ENCODE data around the gene TMEM161A. TPM values are rescaled to one million over a fixed set of nuclear protein-coding genes. Genes with fewer than 3 reads are reported as not detected.

Gene TMEM161A
- polyA plus RNA-seq, 2 donors = 17.6 to 19.1 TPM

- Histone ChIP-seq H3K27ac (ENCODE audit: low read depth in 2 of 2, low read length in 1 of 2) (no peak overlapping the region), H3K4me1 (ENCODE audit: control insufficient read depth in 2 of 2, insufficient read depth in 2 of 2, low read length in 1 of 2) (peaks cover 0 to 8% of the 10 kb centered on the region in 2 donors), H3K27me3 (ENCODE audit: control insufficient read depth in 1 of 2, insufficient read depth in 2 of 2, low read length in 2 of 2) (no peaks in the 10 kb centered on the region), H3K36me3 (ENCODE audit: control insufficient read depth in 2 of 2, insufficient read depth in 2 of 2, low read length in 1 of 2) (peaks cover 0 to 2% of the 10 kb centered on the region in 2 donors), H3K4me3 (ENCODE audit: low read depth in 1 of 2, low read length in 2 of 2) (no peak overlapping the region), H3K9me3 (ENCODE audit: control insufficient read depth in 2 of 2, insufficient read depth in 1 of 2, low read depth in 1 of 2, low read length in 1 of 2) (no peaks in the 10 kb centered on the region)
- WGBS, 2 donors = 81 to 83% methylated on average over 16 of the region's 16 CpGs
Observed at GRCh38 chr19:19081642-19082151, 56.6 kb downstream of the TMEM161A start.

- WGBS, 2 donors = 98 to 100% methylated on average over 1 of the region's 1 CpG
- no peak overlapping the region for H3K4me3 ChIP-seq (ENCODE audit: low read depth in 1 of 2, low read length in 2 of 2)
- H3K27ac ChIP-seq (ENCODE audit: low read depth in 2 of 2, low read length in 1 of 2) = no peak overlapping the region
- no peaks in the 10 kb centered on the region for H3K27me3 ChIP-seq (ENCODE audit: control insufficient read depth in 1 of 2, insufficient read depth in 2 of 2, low read length in 2 of 2)
- H3K9me3 ChIP-seq (ENCODE audit: control insufficient read depth in 2 of 2, insufficient read depth in 1 of 2, low read depth in 1 of 2, low read length in 1 of 2) = no peaks in the 10 kb centered on the region
- H3K36me3 ChIP-seq (ENCODE audit: control insufficient read depth in 2 of 2, insufficient read depth in 2 of 2, low read length in 1 of 2) = peaks cover 4 to 8% of the 10 kb centered on the region in 2 donors
- H3K4me1 ChIP-seq (ENCODE audit: control insufficient read depth in 2 of 2, insufficient read depth in 2 of 2, low read length in 1 of 2) = peaks cover 0 to 8% of the 10 kb centered on the region in 2 donors
Observed at GRCh38 chr19:19079571-19079970, 58.7 kb downstream of the TMEM161A start.

GRCh38 chr19:19078801-19079200, 59.5 kb downstream of the TMEM161A start:
- H3K27me3 ChIP-seq (ENCODE audit: control insufficient read depth in 1 of 2, insufficient read depth in 2 of 2, low read length in 2 of 2) = no peaks in the 10 kb centered on the region
- peaks cover 0 to 5% of the 10 kb centered on the region in 2 donors for H3K4me1 ChIP-seq (ENCODE audit: control insufficient read depth in 2 of 2, insufficient read depth in 2 of 2, low read length in 1 of 2)
- H3K9me3 ChIP-seq (ENCODE audit: control insufficient read depth in 2 of 2, insufficient read depth in 1 of 2, low read depth in 1 of 2, low read length in 1 of 2) = no peaks in the 10 kb centered on the region
- no peak overlapping the region for H3K27ac ChIP-seq (ENCODE audit: low read depth in 2 of 2, low read length in 1 of 2)
- H3K4me3 ChIP-seq (ENCODE audit: low read depth in 1 of 2, low read length in 2 of 2) = no peak overlapping the region
- WGBS, 2 donors = 95 to 98% methylated on average over 6 of the region's 6 CpGs
- peaks cover 4 to 8% of the 10 kb centered on the region in 2 donors for H3K36me3 ChIP-seq (ENCODE audit: control insufficient read depth in 2 of 2, insufficient read depth in 2 of 2, low read length in 1 of 2)

- H3K9me3 ChIP-seq (ENCODE audit: control insufficient read depth in 2 of 2, insufficient read depth in 1 of 2, low read depth in 1 of 2, low read length in 1 of 2) = no peaks in the 10 kb centered on the region
- no peak overlapping the region for H3K27ac ChIP-seq (ENCODE audit: low read depth in 2 of 2, low read length in 1 of 2)
- 93 to 94% methylated on average over 7 of the region's 7 CpGs for WGBS, 2 donors
- no peaks in the 10 kb centered on the region for H3K27me3 ChIP-seq (ENCODE audit: control insufficient read depth in 1 of 2, insufficient read depth in 2 of 2, low read length in 2 of 2)
- peaks cover 2% of the 10 kb centered on the region in 2 donors for H3K4me1 ChIP-seq (ENCODE audit: control insufficient read depth in 2 of 2, insufficient read depth in 2 of 2, low read length in 1 of 2)
- H3K36me3 ChIP-seq (ENCODE audit: control insufficient read depth in 2 of 2, insufficient read depth in 2 of 2, low read length in 1 of 2) = peaks cover 4 to 8% of the 10 kb centered on the region in 2 donors
- no peak overlapping the region for H3K4me3 ChIP-seq (ENCODE audit: low read depth in 1 of 2, low read length in 2 of 2)
Observed at GRCh38 chr19:19077103-19077502, 61.2 kb downstream of the TMEM161A start.

GRCh38 chr19:19076476-19076875, 61.8 kb downstream of the TMEM161A start:
- H3K4me1 ChIP-seq (ENCODE audit: control insufficient read depth in 2 of 2, insufficient read depth in 2 of 2, low read length in 1 of 2) = peaks cover 2% of the 10 kb centered on the region in 2 donors
- H3K27ac ChIP-seq (ENCODE audit: low read depth in 2 of 2, low read length in 1 of 2) = no peak overlapping the region
- WGBS, 2 donors = 71 to 75% methylated on average over 1 of the region's 1 CpG
- no peaks in the 10 kb centered on the region for H3K27me3 ChIP-seq (ENCODE audit: control insufficient read depth in 1 of 2, insufficient read depth in 2 of 2, low read length in 2 of 2)
- H3K36me3 ChIP-seq (ENCODE audit: control insufficient read depth in 2 of 2, insufficient read depth in 2 of 2, low read length in 1 of 2) = peaks cover 4 to 8% of the 10 kb centered on the region in 2 donors
- H3K4me3 ChIP-seq (ENCODE audit: low read depth in 1 of 2, low read length in 2 of 2) = no peak overlapping the region
- no peaks in the 10 kb centered on the region for H3K9me3 ChIP-seq (ENCODE audit: control insufficient read depth in 2 of 2, insufficient read depth in 1 of 2, low read depth in 1 of 2, low read length in 1 of 2)

GRCh38 chr19:19075126-19075525, 63.2 kb downstream of the TMEM161A start:
- H3K9me3 ChIP-seq (ENCODE audit: control insufficient read depth in 2 of 2, insufficient read depth in 1 of 2, low read depth in 1 of 2, low read length in 1 of 2) = no peaks in the 10 kb centered on the region
- H3K4me3 ChIP-seq (ENCODE audit: low read depth in 1 of 2, low read length in 2 of 2) = no peak overlapping the region
- no peak overlapping the region for H3K27ac ChIP-seq (ENCODE audit: low read depth in 2 of 2, low read length in 1 of 2)
- H3K36me3 ChIP-seq (ENCODE audit: control insufficient read depth in 2 of 2, insufficient read depth in 2 of 2, low read length in 1 of 2) = peaks cover 4 to 8% of the 10 kb centered on the region in 2 donors
- 90 to 92% methylated on average over 8 of the region's 8 CpGs for WGBS, 2 donors
- no peaks in the 10 kb centered on the region for H3K27me3 ChIP-seq (ENCODE audit: control insufficient read depth in 1 of 2, insufficient read depth in 2 of 2, low read length in 2 of 2)
- H3K4me1 ChIP-seq (ENCODE audit: control insufficient read depth in 2 of 2, insufficient read depth in 2 of 2, low read length in 1 of 2) = peaks cover 2% of the 10 kb centered on the region in 2 donors

- H3K4me1 ChIP-seq (ENCODE audit: control insufficient read depth in 2 of 2, insufficient read depth in 2 of 2, low read length in 1 of 2) = peaks cover 2% of the 10 kb centered on the region in 2 donors
- no peaks in the 10 kb centered on the region for H3K27me3 ChIP-seq (ENCODE audit: control insufficient read depth in 1 of 2, insufficient read depth in 2 of 2, low read length in 2 of 2)
- no peaks in the 10 kb centered on the region for H3K9me3 ChIP-seq (ENCODE audit: control insufficient read depth in 2 of 2, insufficient read depth in 1 of 2, low read depth in 1 of 2, low read length in 1 of 2)
- WGBS, 2 donors = 70 to 82% methylated on average over 13 of the region's 13 CpGs
- H3K36me3 ChIP-seq (ENCODE audit: control insufficient read depth in 2 of 2, insufficient read depth in 2 of 2, low read length in 1 of 2) = peaks cover 4 to 8% of the 10 kb centered on the region in 2 donors
- H3K27ac ChIP-seq (ENCODE audit: low read depth in 2 of 2, low read length in 1 of 2) = no peak overlapping the region
- no peak overlapping the region for H3K4me3 ChIP-seq (ENCODE audit: low read depth in 1 of 2, low read length in 2 of 2)
Observed at GRCh38 chr19:19074196-19074882, 63.9 kb downstream of the TMEM161A start.

- WGBS, 2 donors = 92 to 96% methylated on average over 8 of the region's 8 CpGs
- no peaks in the 10 kb centered on the region for H3K9me3 ChIP-seq (ENCODE audit: control insufficient read depth in 2 of 2, insufficient read depth in 1 of 2, low read depth in 1 of 2, low read length in 1 of 2)
- no peak overlapping the region for H3K27ac ChIP-seq (ENCODE audit: low read depth in 2 of 2, low read length in 1 of 2)
- H3K4me1 ChIP-seq (ENCODE audit: control insufficient read depth in 2 of 2, insufficient read depth in 2 of 2, low read length in 1 of 2) = peaks cover 0 to 6% of the 10 kb centered on the region in 2 donors
- no peaks in the 10 kb centered on the region for H3K27me3 ChIP-seq (ENCODE audit: control insufficient read depth in 1 of 2, insufficient read depth in 2 of 2, low read length in 2 of 2)
- peaks cover 4 to 6% of the 10 kb centered on the region in 2 donors for H3K36me3 ChIP-seq (ENCODE audit: control insufficient read depth in 2 of 2, insufficient read depth in 2 of 2, low read length in 1 of 2)
- H3K4me3 ChIP-seq (ENCODE audit: low read depth in 1 of 2, low read length in 2 of 2) = no peak overlapping the region
Observed at GRCh38 chr19:19071897-19072296, 66.4 kb downstream of the TMEM161A start.

Data from esophagus (tissue), 2 donors.